Adrenal gland (tissue), 12 donors: Measurements from ENCODE around the gene PHOSPHO2. TPM values are rescaled to one million over a fixed set of nuclear protein-coding genes. Genes with fewer than 3 reads are reported as not detected.

Source experiments
- DNase-seq, 7 donors: peaks; one replicate each; pipeline ENCODE4 v3.0.0-alpha.2; 2019 to 2020
- H3K27ac ChIP-seq, 5 donors: fragments of 200-600 bp; sonication (generic) in 4 of 5; 1 replicate in 3 of 5; 2 replicates in 2 of 5; pipeline versions ENCODE4 v1.5.1 to v1.8.0; 2016 to 2020; ENCODE audit warnings: mild to moderate bottlenecking in 1 of 5
- H3K27me3 ChIP-seq: fragments of 200-600 bp; 2 replicates; pipeline ENCODE4 v1.8.0; 2021
- H3K36me3 ChIP-seq, 2 donors: fragments of 200-600 bp; replicated peaks in 1 of 2; 1 replicate in 1 of 2; 2 replicates in 1 of 2; pipeline versions ENCODE4 v1.5.1 to v1.8.0; 2018 to 2022
- H3K4me1 ChIP-seq, 2 donors: fragments of 200-600 bp; replicated peaks in 1 of 2; 1 replicate in 1 of 2; 2 replicates in 1 of 2; pipeline versions ENCODE4 v1.5.1 to v1.8.0; 2018 to 2021
- H3K4me3 ChIP-seq, 4 donors: fragments of 200-600 bp; sonication (generic) in 3 of 4; one replicate each; pipeline ENCODE4 v1.5.1; 2016 to 2018
- H3K9me3 ChIP-seq, 3 donors: fragments of 200-600 bp; sonication (generic) in 1 of 3; replicated peaks in 1 of 3; 1 replicate in 2 of 3; 2 replicates in 1 of 3; pipeline versions ENCODE4 v1.5.1 to v1.8.0; 2016 to 2021
- CTCF ChIP-seq, 6 experiments: fragments of 450-650 bp in 4 of 6; fragments of 200-600 bp in 2 of 6; sonication (generic) in 1 of 6; IDR thresholded peaks; 1 replicate in 5 of 6; 2 replicates in 1 of 6; pipeline versions ENCODE4 v1.5.1 to v1.8.0; 2016 to 2021; ENCODE audit warnings: antibody characterized with exemption in 6 of 6, mild to moderate bottlenecking in 2 of 6, moderate library complexity in 1 of 6
- POLR2A ChIP-seq, 2 donors: fragments of 450-650 bp; IDR thresholded peaks; one replicate each; pipeline ENCODE4 v1.6.1; 2017; ENCODE audit warnings: antibody characterized with exemption in 2 of 2, mild to moderate bottlenecking in 2 of 2, moderate library complexity in 1 of 2
- WGBS, 4 donors: extraction: QIAGEN DNeasy Blood & Tissue Kit in 2 of 4; methylation state at CpG; one replicate each; pipeline versions ENCODE4 v1.1.5 to v1.1.7; 2013 to 2017; 5-methylcytosine and 5-hydroxymethylcytosine counted together
- intact Hi-C, 2 donors: fragments of 100-400 bp; cut with DNase I; formaldehyde crosslinking; loops; one replicate each; pipeline versions ENCODE4 v1.14.1 to v1.15.0; 2022 to 2023
- polyA plus RNA-seq, 3 donors: library from polyadenylated mRNA; stranded (reverse); fragments of 200-250 nt in 2 of 3; fragments of 350-450 nt in 1 of 3; fragmentation: Illumina TruSeq in 1 of 3; extraction: RNeasy Lipid Tissue Mini Kit (QIAGEN cat#74804) in 1 of 3; gene quantifications; one replicate each; pipeline ENCODE4 v1.2.3, GENCODE V29; 2013 to 2014
- total RNA-seq, 9 donors: library from RNA; depleted of rRNA in 4 of 9; stranded (reverse); fragments of >200 nt in 4 of 9; fragments of 120-200 nt in 1 of 9; fragmentation: NEBNext Ultra II Directional in 1 of 9; extraction: Animal tissue kit (Norgen Biotek cat#: 25700) in 1 of 9; gene quantifications; one replicate each; pipeline versions ENCODE4 v1.1.0 to v1.2.4, GENCODE V29; 2013 to 2023
- donor health status: healthy with polysubstance abuse.
- donor health status: Bipolar disorder and iron deficiency.
- donor health status: DM: yes; HTN: yes; CAD: no.
- donor health status: DM: no; HTN: no; CAD: no.
- donor health status: DM: no; HTN: no; CAD: no.
- donor health status: DM: yes; HTN: yes; CAD: no.

Gene PHOSPHO2
- total and polyA plus RNA-seq, 12 donors, result 0.69 to 6.6 (median 2.4) TPM

GRCh38 chr2:169721016-169721415 lies 26.7 kb downstream of the PHOSPHO2 start:
- H3K36me3 ChIP-seq, result no peaks in the 10 kb centered on the region
- peaks cover under 1 to 5% of the 10 kb centered on the region in 2 donors for H3K4me1 ChIP-seq
- H3K27me3 ChIP-seq, result no peaks in the 10 kb centered on the region
- intact Hi-C loops, result no loop called here
- no peak overlapping the region for H3K27ac ChIP-seq
- no peak for DNase-seq
- no peak overlapping the region for H3K4me3 ChIP-seq
- no peak for TF ChIP-seq POLR2A (IDR thresholded peaks at IDR 0.05)
- no peak for TF ChIP-seq CTCF (IDR thresholded peaks at IDR 0.05)
- whole genome bisulfite sequencing, 4 donors, result 59 to 92% (median 67%) methylated on average over 3 of the region's 3 CpGs
- no peaks in the 10 kb centered on the region for H3K9me3 ChIP-seq

- TF ChIP-seq CTCF (IDR thresholded peaks at IDR 0.05) (no peak), POLR2A (IDR thresholded peaks at IDR 0.05) (no peak)
- H3K27me3 ChIP-seq, result no peaks in the 10 kb centered on the region
- no peak overlapping the region for H3K27ac ChIP-seq
- intact Hi-C loops, result no loop called here
- H3K36me3 ChIP-seq, result no peaks in the 10 kb centered on the region
- no peak overlapping the region for H3K4me3 ChIP-seq
- no peak for DNase-seq
- no peaks in the 10 kb centered on the region for H3K9me3 ChIP-seq
- WGBS, 4 donors, result 82 to 94% (median 86%) methylated on average over 5 of the region's 5 CpGs
- no peaks in the 10 kb centered on the region for H3K4me1 ChIP-seq
These were observed 32.8 kb downstream of the PHOSPHO2 start for GRCh38 chr2:169727065-169727464.

GRCh38 chr2:169729274-169729605 lies 35.0 kb downstream of the PHOSPHO2 start:
- no peak overlapping the region for H3K27ac ChIP-seq
- TF ChIP-seq CTCF (IDR thresholded peaks at IDR 0.05), result no peak
- no peak for TF ChIP-seq POLR2A (IDR thresholded peaks at IDR 0.05)
- H3K9me3 ChIP-seq, result no peaks in the 10 kb centered on the region
- no peak for DNase-seq
- no peaks in the 10 kb centered on the region for H3K36me3 ChIP-seq
- H3K27me3 ChIP-seq, result no peaks in the 10 kb centered on the region
- intact Hi-C loops, result no loop called here
- no peak overlapping the region for H3K4me3 ChIP-seq
- 88 to 100% (median 95%) methylated on average over 1 of the region's 1 CpG for WGBS, 4 donors
- H3K4me1 ChIP-seq, result peaks cover 0 to 3% of the 10 kb centered on the region in 2 donors

- Histone ChIP-seq H3K9me3 (no peaks in the 10 kb centered on the region), H3K27me3 (no peaks in the 10 kb centered on the region), H3K36me3 (no peaks in the 10 kb centered on the region), H3K27ac (no peak overlapping the region), H3K4me1 (peaks cover 0 to 9% of the 10 kb centered on the region in 2 donors), H3K4me3 (no peak overlapping the region)
- 58 to 75% (median 63%) methylated on average over 5 of the region's 5 CpGs for WGBS, 4 donors
- intact Hi-C loops, result no loop called here
- no peak for TF ChIP-seq CTCF (IDR thresholded peaks at IDR 0.05)
- TF ChIP-seq POLR2A (IDR thresholded peaks at IDR 0.05), result no peak
- DNase-seq, result no peak
These were observed 37.8 kb downstream of the PHOSPHO2 start for GRCh38 chr2:169732075-169732474.
